Fibroblast of villous mesenchyme (primary cell): Measurements from ENCODE around the gene CDC42BPB. TPM values are rescaled to one million over a fixed set of nuclear protein-coding genes. Genes with fewer than 3 reads are reported as not detected.

Source experiments
- DNase-seq: peaks from one replicate; pipeline ENCODE4 v3.0.0-alpha.2; 2010; ENCODE audit warnings: low read depth
- H3K4me3 ChIP-seq: 2 replicates; pipeline ENCODE4 v1.5.1; 2011; ENCODE audit warnings: low read depth, mild to moderate bottlenecking, low read length
- total RNA-seq: library from RNA; depleted of rRNA; stranded (reverse); fragments of >200 nt; gene quantifications from 2 replicates; pipeline ENCODE4 v1.2.3, GENCODE V29; 2012
- TF ChIP-seq, protein P1 (sequence below): IDR thresholded peaks from 2 replicates; pipeline ENCODE4 v1.5.1; 2012; ENCODE audit warnings: low read depth, mild to moderate bottlenecking, low read length; ENCODE audit not compliant: insufficient read depth

CDC42BPB gene
- total RNA-seq, 1 donor: 122 TPM

DNA sequence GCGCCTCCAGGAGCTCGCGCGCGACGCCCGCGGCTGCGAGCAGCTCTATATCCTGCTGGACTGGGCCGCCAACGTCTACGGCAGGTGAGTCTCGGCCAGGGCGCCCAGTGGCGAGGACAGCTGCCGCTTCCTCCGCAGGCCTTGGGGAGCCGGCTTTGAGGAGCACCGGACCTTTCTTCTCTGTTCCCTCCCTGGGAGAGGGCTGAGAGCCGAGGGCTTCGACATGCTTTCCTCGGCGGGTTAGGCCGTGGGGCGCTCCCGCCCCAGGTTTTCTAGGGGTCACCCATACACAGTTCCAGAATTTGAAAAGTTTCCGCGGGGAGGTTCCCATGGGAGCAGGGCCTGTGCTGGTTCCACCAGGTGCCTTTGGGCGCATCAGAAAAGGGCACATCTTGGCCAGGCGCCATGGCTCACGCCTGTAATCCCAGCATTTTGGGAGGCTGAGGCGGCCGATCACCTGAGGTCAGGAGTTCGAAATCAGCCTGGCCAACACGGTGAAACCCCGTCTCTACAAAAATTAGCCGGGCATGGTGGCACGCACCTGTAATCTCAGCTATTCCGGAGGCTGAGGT is 45.4 kb upstream of the CDC42BPB start:
- TF ChIP-seq, protein P1, sequence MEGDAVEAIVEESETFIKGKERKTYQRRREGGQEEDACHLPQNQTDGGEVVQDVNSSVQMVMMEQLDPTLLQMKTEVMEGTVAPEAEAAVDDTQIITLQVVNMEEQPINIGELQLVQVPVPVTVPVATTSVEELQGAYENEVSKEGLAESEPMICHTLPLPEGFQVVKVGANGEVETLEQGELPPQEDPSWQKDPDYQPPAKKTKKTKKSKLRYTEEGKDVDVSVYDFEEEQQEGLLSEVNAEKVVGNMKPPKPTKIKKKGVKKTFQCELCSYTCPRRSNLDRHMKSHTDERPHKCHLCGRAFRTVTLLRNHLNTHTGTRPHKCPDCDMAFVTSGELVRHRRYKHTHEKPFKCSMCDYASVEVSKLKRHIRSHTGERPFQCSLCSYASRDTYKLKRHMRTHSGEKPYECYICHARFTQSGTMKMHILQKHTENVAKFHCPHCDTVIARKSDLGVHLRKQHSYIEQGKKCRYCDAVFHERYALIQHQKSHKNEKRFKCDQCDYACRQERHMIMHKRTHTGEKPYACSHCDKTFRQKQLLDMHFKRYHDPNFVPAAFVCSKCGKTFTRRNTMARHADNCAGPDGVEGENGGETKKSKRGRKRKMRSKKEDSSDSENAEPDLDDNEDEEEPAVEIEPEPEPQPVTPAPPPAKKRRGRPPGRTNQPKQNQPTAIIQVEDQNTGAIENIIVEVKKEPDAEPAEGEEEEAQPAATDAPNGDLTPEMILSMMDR: no peak
- DNase-seq: no peak
- H3K4me3 ChIP-seq: no peak overlapping the region

DNA sequence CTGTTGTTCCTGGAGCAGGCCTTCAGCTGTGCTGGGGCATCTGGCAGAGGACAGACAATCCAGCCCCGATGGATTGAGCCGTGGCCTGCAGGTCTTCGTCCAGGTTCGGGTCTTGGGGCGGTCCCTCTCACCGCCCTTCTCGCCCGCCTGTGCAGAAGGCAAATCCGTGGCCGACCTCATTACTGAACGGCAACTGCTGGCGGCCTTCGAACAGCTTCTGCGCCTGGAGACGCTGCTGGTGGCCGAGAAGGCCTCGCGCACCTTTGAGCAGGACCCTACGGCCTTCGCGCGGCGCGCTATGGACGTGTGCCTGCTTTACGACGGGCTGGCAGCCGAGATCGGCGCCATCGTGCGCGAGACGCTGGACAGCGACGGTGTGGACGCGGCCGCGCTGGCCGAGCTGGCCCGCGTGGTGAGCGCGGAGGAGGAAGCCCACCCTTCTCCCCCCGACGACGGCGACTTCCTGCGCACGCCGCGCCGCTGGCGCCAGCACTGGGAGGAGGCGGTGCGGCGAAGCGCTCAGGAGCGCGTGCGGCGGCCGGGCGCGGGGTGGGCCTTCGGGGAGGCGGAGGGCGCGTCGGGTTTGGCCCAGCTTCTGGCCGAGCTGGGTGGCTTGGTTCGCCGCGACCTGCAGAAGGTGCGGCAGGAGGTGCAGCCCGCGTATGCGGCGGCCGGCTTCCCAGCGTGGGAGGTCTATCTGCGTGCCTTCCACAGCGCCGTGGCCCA is 44.8 kb upstream of the CDC42BPB start:
- H3K4me3 ChIP-seq: no peak overlapping the region
- DNase-seq: no peak
- TF ChIP-seq, protein P1: no peak

DNA sequence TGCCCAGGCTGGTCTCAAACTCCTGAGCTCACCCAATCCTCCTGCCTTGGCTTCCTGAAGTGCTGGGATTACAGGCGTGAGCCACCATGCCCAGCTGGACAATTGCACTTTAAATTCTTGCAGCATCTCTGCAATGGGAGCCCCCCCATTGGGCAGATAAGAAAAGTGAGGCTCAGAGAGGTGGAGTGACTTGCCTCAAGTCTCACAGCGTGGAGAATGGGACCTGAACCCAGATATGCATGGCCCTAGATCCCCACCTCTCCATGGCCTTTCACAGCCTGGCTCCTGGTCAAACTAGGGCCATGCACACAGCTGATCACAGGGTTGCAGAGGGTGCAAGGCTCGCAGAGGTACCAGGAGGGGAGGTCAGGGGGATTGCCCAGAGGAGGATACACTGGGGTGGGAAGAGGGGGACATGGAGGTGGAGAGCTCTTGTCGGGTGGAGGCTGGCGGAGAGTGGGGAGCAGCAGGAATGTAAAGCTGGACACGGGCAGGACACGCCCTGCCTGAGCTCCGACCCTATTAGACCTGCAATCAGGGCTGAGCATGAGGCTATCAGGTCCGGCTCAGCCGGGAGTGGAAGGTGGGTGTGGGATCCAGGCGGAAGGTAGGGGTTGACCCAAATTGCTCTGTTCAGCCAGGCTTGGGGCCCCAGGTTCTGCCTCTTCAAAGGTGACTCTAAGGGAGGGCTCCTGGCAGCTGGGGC is 44.1 kb upstream of the CDC42BPB start:
- no peak overlapping the region for H3K4me3 ChIP-seq
- no peak for DNase-seq
- TF ChIP-seq, protein P1: no peak

DNA sequence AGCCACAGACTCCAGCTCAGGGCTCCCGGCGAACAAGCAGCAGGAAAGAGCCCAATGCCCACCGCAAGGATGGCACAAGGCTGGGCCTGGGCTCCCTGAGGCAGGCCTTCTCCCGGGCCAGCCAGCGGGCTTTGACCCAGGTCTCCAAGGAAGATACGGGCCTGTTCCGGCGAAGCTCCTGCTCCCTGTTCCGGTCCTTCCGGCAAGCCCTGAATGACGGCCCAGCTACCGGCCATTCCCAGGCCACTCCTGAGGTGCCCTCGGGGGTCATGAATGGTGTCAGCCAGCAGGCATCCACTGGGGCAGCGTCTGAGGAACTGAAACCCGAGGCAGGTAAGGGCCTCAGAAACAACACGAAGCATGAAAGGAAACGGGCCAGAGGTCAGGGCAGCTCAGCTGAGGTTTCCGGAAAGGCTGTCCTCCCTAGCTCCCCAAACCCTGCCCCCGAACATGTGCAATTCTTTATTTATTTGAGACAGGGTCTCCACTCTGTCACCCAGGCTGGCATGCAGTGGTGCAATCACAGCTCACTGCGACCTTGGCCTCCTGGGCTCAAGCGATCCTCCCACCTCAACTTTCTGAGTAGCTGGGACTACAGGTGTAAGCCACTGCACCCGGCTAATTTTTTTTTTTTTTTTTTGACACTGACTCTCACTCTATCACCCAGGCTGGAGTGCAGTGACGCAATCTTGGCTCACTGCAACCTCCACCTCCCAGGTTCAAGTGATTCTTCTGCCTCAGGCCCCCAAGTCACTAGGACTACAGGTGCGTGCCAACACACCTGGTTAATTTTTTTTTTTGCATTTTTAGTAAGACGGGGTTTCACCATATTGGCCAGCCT is 43.2 kb upstream of the CDC42BPB start:
- DNase-seq: no peak
- no peak overlapping the region for H3K4me3 ChIP-seq
- TF ChIP-seq, protein P1: no peak

DNA sequence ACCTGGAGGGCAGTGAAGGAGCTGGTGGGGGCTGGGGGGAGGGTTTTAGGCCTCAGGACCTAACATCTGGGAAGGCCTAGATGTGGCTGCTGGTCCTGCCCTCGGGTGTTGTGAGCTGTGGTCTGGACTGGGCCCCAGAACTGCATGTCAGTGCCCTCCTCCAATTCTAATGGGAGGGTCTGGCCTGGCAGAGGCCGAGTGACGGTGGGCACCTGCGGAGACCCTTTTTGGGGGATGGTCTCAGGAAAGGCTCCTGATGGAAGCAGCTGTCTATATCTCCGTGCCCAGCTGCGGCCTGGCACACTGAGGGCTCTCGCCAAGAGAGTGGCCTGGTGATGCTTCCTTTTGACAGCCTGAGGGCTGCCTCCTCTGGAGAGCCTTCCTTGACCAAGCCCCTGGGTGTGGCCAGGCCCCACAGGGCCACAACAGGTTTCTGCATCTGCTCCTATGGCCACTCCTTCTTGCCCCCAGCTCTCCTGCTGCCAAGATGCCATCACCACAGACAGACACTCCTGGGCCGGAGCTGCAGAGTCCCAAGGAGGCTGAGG is 42.5 kb upstream of the CDC42BPB start:
- TF ChIP-seq, protein P1: no peak
- H3K4me3 ChIP-seq: no peak overlapping the region
- no peak for DNase-seq

DNA sequence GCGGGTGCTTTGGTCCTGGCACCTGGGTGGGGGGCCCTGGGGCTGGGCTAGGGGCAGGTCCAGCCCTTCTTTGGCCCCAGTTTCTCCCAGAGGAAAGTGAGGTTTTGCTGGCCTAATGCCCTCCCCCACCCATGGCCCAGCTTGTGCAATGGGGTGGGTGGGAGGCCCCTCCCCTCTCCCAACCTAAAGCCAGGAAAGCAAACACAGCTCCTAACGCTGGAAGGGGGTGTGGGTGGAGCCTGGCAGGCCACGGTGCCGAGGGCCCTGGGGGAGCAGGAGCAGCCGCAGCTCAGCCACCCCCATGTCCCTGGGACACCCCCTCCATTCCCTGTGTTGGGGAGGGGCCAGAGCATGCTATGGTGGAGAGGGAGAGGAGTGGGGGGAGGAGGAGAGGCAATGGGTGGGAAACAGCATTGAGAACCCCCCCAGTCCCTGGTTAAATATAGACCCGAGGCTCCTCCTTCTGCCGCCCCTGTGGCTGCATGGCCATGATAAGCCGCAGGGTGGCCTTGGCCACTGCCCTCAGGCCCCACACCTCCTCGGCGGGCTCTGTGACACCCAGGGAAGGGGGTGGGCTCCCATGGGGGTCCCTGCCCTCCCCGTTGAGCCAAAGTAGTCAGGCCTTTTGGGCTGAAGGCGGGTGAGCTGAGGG is 41.9 kb upstream of the CDC42BPB start:
- TF ChIP-seq, protein P1: no peak
- DNase-seq: peak; percentile 55
- no peak overlapping the region for H3K4me3 ChIP-seq
